Neural progenitor cell (in vitro differentiated cells): ENCODE results near the gene SH2D4B.

Source experiments
- CTCF ChIP-seq: fragments of 200-600 bp; sonication (generic); IDR thresholded peaks from 2 replicates; pipeline ENCODE4 v1.5.1; 2017; ENCODE audit warnings: antibody characterized with exemption, mild to moderate bottlenecking
- EZH2 ChIP-seq: fragments of 200-600 bp; sonication (generic); IDR thresholded peaks from 2 replicates; pipeline ENCODE4 v1.6.1; 2017; ENCODE audit warnings: antibody characterized with exemption, mild to moderate bottlenecking, moderate library complexity

GRCh38 chr10:80613466-80614170, 75.9 kb downstream of the SH2D4B start:
- TF ChIP-seq CTCF (no peak), EZH2 (no peak)
